ENCODE results near the gene TIMM10B.

DNA sequence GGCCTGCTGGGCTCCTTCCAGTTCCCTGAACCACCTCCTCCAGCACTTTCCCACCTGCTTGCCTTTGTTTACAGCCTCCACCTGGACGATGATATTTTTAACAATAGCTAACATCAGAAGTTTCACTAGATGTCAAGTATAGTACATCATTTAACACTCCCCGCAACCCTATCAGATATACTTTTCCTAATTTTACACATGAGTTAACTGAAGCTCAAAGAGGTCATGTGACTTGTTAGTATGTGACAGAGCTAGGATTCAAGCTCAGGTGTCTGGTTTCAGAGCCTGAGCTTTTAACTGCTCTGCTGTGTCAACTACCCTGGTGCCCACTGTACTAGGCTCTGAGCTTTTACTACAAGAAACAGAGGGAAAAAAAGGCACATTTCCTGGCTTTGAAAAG is 26.2 kb upstream of the TIMM10B start:
- TF ChIP-seq, protein P1, sequence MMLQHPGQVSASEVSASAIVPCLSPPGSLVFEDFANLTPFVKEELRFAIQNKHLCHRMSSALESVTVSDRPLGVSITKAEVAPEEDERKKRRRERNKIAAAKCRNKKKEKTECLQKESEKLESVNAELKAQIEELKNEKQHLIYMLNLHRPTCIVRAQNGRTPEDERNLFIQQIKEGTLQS (IDR thresholded peaks at IDR 0.05), result no peak
- TF ChIP-seq, protein P2, sequence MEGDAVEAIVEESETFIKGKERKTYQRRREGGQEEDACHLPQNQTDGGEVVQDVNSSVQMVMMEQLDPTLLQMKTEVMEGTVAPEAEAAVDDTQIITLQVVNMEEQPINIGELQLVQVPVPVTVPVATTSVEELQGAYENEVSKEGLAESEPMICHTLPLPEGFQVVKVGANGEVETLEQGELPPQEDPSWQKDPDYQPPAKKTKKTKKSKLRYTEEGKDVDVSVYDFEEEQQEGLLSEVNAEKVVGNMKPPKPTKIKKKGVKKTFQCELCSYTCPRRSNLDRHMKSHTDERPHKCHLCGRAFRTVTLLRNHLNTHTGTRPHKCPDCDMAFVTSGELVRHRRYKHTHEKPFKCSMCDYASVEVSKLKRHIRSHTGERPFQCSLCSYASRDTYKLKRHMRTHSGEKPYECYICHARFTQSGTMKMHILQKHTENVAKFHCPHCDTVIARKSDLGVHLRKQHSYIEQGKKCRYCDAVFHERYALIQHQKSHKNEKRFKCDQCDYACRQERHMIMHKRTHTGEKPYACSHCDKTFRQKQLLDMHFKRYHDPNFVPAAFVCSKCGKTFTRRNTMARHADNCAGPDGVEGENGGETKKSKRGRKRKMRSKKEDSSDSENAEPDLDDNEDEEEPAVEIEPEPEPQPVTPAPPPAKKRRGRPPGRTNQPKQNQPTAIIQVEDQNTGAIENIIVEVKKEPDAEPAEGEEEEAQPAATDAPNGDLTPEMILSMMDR (IDR thresholded peaks at IDR 0.05; ENCODE audit: low read depth, low read length, missing input control), result no peak
- TF ChIP-seq, protein P3, sequence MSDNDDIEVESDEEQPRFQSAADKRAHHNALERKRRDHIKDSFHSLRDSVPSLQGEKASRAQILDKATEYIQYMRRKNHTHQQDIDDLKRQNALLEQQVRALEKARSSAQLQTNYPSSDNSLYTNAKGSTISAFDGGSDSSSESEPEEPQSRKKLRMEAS (IDR thresholded peaks at IDR 0.05), result no peak

All from liver (tissue), 3 donors.